Measurements from ENCODE around the gene TMCC1. TPM values are rescaled to one million over a fixed set of nuclear protein-coding genes. Genes with fewer than 3 reads are reported as not detected.

The TMCC1 gene
- total and polyA plus RNA-seq, 11 donors = 9.6 to 38.3 (median 22.6) TPM

- 90 to 98% (median 96%) methylated on average over 3 of the region's 3 CpGs for WGBS, 4 donors
- intact Hi-C loops (cut with DNase I) = no loop called here
- Histone ChIP-seq H3K9me3 (no peaks in the 10 kb centered on the region), H3K4me1 (peaks cover 0 to 8% (median 0%) of the 10 kb centered on the region in 12 donors), H3K27me3 (no peaks in the 10 kb centered on the region), H3K4me3 (no peak overlapping the region), H3K27ac (no peak overlapping the region), H3K36me3 (no peaks in the 10 kb centered on the region)
- TF ChIP-seq POLR2A (IDR thresholded peaks at IDR 0.05) = no peak
- TF ChIP-seq CTCF (IDR thresholded peaks at IDR 0.05) = no peak
- DNase-seq (no peak), ATAC-seq (no peak)
These were observed 153.9 kb downstream of the TMCC1 start for GRCh38 chr3:129739634-129740033.

- DNase-seq = no peak
- no peak for TF ChIP-seq CTCF (IDR thresholded peaks at IDR 0.05)
- no peak for TF ChIP-seq POLR2A (IDR thresholded peaks at IDR 0.05)
- Histone ChIP-seq H3K4me3 (no peak overlapping the region), H3K27me3 (no peaks in the 10 kb centered on the region), H3K27ac (peak overlapping the region in 1 of 12 donors; percentile 28), H3K9me3 (no peaks in the 10 kb centered on the region), H3K36me3 (no peaks in the 10 kb centered on the region), H3K4me1 (peaks cover 0 to 8% (median 0%) of the 10 kb centered on the region in 12 donors)
- ATAC-seq = no peak
- WGBS, 4 donors = 82 to 89% (median 84%) methylated on average over 5 of the region's 5 CpGs
- intact Hi-C loops (cut with DNase I) = no loop called here
These were observed 155.3 kb downstream of the TMCC1 start for GRCh38 chr3:129738172-129738571.

DNA sequence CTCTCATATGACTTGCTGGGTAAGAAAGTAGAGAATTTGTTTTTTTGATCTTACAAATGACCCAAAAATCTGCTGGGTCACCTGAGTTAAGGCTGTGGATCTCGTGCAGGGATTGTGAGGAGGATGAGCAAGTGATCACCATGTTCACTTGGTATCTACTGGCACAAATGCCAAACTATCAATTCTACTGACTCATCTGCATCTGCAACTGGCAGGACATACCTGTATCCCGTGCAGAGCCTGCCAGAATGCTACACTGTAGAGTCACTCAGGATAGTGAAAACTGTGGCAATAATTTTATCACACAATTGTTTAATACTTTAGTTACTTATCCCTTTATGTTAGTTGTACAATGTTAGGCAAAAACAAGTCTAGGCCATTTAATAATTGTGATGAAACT is 157.4 kb downstream of the TMCC1 start:
- Histone ChIP-seq H3K4me1 (peaks cover 0 to 6% (median 0%) of the 10 kb centered on the region in 12 donors), H3K27me3 (no peaks in the 10 kb centered on the region), H3K27ac (no peak overlapping the region), H3K36me3 (no peaks in the 10 kb centered on the region), H3K4me3 (no peak overlapping the region), H3K9me3 (no peaks in the 10 kb centered on the region)
- 87 to 94% (median 90%) methylated on average over 2 of the region's 2 CpGs for WGBS, 4 donors
- no peak for ATAC-seq
- DNase-seq = no peak
- TF ChIP-seq POLR2A (IDR thresholded peaks at IDR 0.05) = no peak
- TF ChIP-seq CTCF (IDR thresholded peaks at IDR 0.05) = no peak
- intact Hi-C loops (cut with DNase I) = no loop called here

GRCh38 chr3:129735638-129736037 is 157.9 kb downstream of the TMCC1 start:
- Histone ChIP-seq H3K4me3 (no peak overlapping the region), H3K27me3 (no peaks in the 10 kb centered on the region), H3K27ac (no peak overlapping the region), H3K36me3 (no peaks in the 10 kb centered on the region), H3K4me1 (peaks cover 0 to 4% (median 0%) of the 10 kb centered on the region in 12 donors), H3K9me3 (no peaks in the 10 kb centered on the region)
- intact Hi-C loops (cut with DNase I) = no loop called here
- TF ChIP-seq POLR2A (IDR thresholded peaks at IDR 0.05) = no peak
- TF ChIP-seq CTCF (IDR thresholded peaks at IDR 0.05) = no peak
- WGBS, 4 donors = 70 to 83% (median 77%) methylated on average over 4 of the region's 4 CpGs
- no peak for ATAC-seq
- no peak for DNase-seq
